ENCODE measurements around the gene PHKB.
"Not testable (repeated sequence)": the region's sequence is repeated elsewhere in the genome, so short reads cannot be mapped to it uniquely, and the experiment has no call there.

PHKB gene

DNA sequence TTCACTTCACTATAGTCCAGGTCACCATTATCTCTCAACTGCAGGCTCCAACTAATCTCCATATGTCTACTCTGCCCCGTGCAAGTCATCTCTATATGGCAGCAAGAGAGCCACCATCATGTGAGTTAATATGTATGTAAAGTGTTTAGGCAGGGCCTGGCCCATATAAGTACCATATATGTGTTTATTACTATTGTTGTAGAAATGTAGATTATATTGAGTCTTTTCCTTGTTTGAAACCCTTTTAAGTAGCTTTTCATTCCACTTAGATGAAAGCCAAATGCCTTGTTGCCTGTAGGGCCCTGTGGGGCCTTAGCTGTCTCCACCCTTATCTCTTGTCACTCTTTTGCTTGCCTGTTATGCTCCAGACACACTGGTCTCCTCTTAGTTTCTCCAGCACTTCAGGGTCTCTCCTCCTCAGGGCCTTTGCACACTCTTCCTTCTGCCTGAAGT is 164.0 kb downstream of the PHKB start:
- no peak for DNase-seq (ENCODE audit: low read depth in 2 of 2)

DNA sequence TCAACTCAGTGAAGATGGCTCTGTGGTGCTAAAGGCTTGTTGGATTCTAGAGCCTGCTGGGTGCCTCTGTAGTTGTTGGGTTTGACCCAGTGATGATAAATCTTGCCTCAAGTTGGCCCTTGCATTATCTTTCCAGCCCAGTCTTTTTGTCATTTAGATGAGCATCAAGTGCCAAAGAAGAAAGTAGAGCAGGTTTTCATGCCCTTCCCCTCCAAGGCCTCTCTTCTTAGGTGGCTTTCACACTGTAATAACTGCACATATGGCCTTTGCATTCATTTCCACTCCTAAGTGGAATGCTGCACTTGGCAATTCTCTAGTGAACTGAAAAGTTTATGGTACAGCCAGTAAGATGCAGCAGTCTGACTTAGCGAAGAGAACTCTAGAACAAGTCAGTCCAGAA is 165.1 kb downstream of the PHKB start:
- DNase-seq (ENCODE audit: low read depth in 2 of 2) = no peak

DNA sequence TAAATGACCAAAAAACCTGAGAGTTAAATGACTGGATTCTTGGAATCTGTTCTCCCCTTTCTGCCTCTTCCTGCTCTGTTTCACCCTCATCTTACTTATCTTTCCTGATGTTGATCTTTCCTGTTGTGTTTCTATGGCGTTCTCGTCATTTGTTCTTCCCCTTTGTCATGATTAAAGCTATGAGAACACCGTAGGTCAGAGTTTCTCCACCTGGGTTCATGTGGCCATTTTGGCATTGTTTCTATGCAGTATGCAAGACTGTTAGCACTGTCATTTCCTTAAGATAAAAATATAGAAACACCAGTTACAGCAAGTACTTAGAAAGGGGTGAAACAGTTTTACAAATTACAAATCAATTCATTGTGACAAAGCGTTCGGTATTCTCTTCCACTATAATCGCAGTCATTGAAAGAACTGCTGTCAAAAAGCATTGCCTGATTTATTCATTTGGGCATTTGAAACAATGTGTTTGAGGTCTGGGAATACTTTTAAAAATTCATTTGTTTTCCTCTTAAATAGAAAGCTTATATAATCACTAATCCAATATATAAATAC is 166.0 kb downstream of the PHKB start:
- DNase-seq (ENCODE audit: low read depth in 2 of 2) = no peak

DNA sequence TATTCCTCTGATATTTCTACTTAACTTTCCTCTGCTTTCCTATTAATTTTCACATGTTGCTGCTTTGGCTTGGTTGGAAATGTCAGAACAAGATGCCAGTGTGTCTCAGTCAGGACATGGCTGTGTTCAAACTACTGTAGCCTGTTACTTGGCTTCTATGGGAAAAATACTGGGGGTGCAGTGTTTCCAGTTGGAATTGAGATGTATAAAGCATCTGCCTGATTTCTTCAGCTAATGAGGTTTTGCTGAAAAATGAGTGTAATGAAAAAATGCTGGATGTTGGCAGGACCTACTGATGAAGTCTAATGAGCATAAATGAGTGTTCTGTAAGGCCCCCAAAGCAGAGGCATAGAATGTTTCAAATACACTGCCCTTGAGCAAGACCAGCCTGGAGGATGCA is 166.6 kb downstream of the PHKB start:
- no peak for DNase-seq (ENCODE audit: low read depth in 2 of 2)

DNA sequence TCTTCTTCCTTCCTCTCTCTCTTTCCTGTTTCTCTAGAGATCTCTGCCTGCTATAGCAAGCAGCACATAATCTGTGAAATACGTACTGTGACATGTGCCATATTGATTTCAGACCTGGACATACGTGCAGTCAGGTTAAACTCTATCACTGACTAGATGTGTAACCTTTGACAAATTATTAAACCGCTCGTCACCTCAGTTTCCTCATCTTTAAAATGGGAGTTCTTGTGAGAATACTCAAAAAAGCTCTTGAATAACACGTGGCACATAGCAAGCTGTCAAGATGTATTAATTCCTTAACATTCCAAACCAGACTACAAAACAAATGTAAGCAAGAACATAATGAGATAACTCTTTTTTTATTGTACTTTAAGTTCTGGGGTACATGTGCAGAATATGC is 170.0 kb downstream of the PHKB start:
- DNase-seq (ENCODE audit: low read depth in 2 of 2) = no peak

DNA sequence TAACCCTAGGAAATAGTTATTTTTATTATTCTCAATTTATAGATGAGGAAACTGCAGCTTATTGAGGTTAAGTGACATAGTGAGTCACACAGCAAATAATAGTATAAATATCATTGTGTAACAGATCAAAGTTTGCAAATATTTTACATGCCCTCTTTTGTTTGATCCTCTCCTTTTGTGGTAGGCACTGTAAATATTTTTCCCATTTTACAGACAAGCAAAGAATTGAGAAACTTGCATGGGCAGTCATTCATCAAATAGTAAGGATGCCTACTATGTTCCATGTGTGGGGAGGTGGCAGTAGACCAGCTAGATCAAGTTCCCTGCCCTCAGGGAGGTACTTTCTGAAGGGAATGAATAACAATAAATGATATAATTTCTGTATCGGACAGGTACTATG is 173.0 kb downstream of the PHKB start:
- no peak for DNase-seq (ENCODE audit: low read depth in 2 of 2)

DNA sequence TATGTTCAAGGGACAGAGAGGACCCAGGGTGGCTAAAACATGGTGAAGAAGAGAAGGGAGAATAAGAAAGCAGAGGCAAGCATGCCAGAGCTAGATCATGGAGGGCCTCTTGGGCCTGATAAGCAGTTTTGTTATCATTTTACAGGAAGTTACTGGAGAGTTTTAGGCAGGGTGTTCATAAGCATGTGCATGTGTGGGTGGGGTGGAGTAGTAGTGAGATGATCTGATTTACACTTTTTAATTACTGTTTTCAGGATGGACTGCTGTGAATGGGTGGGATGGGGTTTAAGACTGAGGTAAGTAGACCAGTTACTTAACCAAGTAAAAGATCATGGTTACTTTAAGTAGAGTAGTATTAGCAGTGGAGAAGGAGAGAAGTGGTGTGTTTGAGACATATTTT is 173.6 kb downstream of the PHKB start:
- no peak for DNase-seq (ENCODE audit: low read depth in 2 of 2)

DNA sequence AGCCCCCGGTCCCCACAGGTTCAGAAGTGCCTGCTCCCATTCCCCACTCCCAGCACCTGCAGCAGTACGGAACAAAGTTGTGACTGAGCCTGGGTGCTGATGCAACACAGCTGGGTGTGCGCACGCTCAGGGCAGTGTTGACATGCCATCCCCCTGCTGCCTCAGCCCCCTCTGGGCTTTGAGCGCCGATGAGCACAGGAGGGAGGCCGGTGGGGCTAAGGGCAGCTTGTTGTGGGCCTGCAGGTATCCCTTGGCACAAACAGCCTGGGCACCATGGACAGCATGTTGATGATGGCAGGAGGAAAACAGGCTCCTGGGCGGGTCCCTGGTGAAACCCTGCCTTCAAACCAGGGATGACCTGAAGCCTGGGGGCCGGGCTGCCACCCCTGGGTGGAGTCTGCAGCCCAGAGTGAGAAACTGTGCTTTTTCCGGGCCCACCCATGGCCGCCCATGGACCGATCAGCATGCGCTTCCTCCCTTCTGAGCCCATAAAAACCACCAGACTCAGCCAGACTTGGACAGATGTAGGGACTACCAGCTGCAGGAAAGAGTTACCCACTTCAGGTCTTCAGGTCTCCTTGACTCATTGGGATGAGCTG is 175.5 kb downstream of the PHKB start:
- DNase-seq (ENCODE audit: low read depth in 2 of 2) = no peak

DNA sequence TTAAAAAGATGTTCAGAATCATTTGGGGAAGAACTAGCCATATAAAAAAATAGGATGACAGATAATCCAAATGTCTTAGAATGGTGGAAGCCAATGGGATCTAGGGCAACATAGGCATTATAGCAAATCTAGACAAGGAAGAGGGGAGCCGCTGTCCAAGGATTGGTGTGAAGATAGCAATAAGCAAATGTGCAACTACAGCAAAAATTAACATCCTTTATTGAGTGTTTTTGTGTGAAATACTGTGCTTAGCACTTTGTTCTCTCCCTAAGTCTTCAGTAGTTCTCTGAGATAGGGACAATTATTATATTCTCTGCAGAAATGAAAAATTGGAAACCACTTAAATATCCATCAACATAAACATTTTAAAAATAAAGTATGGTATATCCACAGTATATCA is 177.0 kb downstream of the PHKB start:
- DNase-seq (ENCODE audit: low read depth in 2 of 2) = no peak

DNA sequence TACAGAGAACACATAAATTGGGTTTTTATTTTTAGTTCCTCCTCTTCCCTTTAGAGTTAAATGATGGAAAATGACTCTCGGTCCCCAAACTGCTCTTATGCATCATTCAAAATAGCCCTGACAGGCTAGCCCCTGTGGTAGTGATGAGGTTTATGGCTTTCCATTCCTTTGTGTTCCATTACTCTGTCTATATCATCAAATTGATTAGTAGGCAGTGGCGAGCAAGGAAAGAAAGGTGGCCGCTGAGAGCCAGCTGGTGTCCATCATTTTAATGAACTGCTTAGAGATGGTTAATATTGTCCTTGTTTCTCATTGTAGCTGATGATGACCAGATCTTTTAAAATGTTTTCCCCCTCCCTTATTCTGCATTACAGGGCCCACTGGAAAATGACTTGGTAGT is 179.5 kb downstream of the PHKB start:
- DNase-seq (ENCODE audit: low read depth in 2 of 2) = no peak

DNA sequence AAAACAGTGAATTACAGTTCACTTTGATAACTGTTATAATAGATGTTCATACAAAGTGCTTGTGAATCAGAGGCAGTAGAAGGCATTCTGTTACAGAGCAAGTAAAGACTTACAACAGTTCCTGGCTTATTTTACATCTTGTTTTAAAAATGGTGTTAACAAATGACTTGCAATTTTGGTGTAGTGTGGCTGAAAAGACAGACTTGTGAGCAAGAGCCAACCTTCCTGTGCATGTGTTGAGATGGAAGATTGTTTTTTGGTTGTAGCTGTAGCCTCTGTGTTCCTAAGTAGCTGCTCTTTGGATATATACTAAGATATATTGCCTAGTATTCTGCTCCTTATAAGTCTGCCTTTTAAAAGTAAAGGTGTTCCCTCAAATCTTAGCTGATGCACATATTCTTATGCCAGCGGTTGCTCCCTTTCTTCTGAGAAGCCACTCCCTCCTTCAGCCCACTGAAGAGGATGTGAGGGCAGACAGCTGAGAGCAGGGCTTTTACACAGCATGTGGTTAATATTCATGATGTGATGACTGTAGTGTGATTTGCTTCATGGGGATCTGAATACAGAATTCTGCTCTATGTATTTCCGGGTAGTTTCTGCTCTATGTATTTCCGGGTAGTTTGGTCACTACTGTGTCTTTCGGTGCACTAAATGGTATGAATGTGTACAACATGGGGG is 182.3 kb downstream of the PHKB start:
- DNase-seq (ENCODE audit: low read depth in 2 of 2) = no peak

DNA sequence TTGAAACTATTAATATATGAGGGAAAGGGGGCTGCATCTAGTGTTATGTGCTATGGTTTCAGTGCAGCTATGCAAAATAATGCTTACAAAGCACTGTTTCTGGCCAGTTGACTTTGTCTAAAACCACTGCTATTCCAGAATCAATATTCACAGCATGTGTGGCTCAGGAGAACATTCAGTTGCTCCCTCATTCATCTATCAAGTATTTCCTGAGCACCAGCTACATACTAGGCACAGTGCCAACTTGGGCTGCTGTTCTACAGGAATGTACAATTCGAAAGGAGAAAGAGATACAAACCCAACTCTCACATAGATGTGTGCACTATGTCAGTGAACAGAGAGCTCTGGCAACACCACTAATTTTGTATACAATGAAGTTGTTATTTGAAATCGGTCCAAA is 183.0 kb downstream of the PHKB start:
- no peak for DNase-seq (ENCODE audit: low read depth in 2 of 2)

DNA sequence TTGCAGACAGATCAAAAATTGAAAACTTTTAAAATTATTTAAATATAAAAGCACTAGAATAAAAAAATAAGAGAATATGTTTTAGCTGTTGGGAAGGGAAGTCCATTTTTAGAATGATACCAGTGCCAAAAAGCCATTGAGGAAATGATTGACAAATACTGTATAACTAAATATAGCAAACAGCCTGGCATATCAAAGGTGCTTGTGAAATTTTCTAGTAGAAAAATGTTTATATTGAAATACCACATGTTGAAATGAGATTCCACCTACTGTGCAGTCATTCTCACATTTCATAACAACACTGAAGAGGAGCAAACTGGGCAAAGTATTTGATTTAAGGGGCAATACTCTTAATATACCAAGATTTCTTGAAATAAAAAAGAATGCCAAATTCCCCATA is 183.5 kb downstream of the PHKB start:
- no peak for DNase-seq (ENCODE audit: low read depth in 2 of 2)

DNA sequence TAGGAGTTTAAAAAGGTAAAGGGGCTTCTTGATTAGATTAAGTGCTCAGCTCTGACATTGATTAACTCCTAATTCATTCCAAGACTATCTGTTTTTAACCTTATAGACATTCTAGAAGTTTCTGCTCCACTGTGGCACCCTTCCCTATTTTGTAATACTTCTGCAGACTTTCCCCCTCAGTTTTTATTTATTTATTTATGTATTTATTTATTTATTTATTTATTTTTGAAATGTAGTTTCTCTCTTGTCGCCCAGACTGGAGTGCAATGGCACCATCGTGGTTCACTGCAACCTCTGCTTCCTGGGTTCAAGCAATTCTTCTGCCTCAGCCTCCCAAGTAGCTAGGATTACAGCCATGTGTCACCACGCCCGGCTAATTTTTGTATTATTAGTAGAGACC is 185.8 kb downstream of the PHKB start:
- no peak for DNase-seq (ENCODE audit: low read depth in 2 of 2)

DNA sequence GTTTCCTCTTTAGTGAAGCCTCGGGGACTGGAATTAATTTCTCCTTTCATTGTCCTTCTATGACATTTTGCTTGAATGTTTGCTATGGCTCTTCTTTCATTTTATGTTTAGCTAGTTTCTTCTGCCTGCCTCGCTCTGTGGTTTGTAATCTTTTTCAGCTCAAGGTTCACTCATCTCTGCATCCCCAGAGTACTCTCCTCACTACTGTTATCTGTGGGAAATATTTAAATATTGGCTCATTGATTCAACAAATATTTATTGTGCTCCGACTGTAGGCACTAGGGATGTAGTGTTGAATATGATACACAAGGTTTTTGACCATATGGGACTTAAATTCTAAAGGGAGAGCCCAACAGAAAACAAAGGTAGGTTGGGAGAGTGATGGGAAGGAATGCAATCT is 195.9 kb downstream of the PHKB start:
- no peak for DNase-seq (ENCODE audit: low read depth in 2 of 2)

DNA sequence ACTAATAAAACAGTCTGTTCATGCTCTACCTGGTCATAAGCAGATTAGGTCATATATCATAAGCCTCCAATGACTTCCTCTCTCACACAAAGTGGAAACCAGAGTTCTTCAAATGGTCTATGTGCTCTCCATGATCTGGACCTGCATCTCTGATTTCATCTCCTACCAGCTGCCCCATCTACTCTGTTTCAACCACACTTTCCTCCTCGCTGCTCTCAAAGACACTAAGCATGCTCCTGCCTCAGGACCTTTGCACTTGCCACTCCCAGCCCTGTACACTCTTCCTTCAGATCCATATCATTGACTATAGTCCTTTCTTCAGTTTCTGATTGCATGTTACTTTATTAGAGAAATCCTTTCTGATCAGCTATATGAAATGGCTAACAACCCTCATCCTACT is 196.8 kb downstream of the PHKB start:
- no peak for DNase-seq (ENCODE audit: low read depth in 2 of 2)

DNA sequence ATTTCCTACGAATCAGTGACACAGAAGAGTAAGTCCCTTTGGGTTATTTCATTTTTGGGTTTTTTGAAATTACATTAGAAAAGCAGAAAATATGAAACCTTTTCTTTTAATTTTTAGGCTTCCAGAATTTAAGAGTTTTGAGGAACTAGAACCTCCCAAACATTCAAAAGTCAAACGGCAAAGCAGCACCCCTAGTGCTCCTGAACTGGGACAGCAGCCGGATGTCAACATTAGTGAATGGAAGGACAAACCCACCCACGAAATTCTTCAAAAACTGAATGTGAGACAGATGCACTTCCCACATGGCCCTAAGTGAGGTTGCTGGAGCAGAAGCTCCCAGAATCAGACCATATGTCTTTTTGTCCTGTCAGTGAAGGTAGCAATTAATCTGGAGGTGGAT is 199.4 kb downstream of the PHKB start:
- no peak for DNase-seq (ENCODE audit: low read depth in 2 of 2)

DNA sequence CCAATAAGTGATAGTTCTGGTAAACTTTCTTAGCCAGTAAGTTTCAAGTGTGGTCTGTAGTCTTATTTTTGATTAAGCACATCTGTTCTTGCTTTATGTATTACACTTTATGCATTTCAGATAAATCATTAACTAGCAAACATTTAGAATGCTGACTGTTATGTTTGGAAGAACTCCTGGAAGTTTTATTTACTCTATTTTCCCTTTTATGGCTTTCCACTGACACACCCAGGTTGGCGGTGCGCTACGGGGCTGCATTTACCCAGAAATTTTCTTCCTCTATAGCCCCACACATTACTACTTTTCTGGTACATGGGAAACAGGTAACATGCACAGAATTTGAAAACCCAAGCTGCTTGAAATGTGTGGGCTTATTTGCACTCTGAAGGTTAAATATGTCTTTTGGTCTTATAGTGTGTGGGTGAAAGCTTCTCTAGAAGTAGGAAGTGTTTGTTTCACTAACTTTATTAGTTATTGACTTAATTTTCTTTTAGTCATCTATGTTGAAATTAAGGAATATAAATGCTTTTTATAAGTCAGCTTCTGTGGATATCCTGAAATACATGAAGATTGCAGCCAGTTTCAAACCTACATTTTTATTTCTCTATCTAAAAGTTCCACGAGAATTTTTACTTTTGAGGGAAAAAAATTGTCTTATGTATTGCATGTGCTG is 203.7 kb downstream of the PHKB start:
- no peak for DNase-seq (ENCODE audit: low read depth in 2 of 2)

DNA sequence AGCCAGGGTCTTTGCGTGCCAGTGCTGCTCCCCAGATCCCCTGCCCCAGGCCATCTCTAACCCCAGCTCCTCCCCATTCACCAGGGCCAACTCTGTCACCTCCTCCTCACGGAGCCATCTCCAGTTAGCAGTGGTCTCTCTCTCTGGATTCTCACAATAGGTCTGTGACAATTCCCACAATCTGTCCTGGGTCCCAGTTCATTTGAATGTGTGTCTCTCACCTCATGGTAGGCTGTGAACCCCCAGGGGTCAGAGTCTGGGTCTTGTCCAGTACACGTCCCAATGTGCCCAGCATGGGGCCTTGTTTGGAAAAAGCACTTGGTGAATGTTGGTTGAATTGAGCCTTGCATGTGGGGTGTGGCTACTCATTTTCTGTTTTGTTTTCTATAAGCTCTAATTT is 205.3 kb downstream of the PHKB start:
- no peak for DNase-seq (ENCODE audit: low read depth in 2 of 2)

DNA sequence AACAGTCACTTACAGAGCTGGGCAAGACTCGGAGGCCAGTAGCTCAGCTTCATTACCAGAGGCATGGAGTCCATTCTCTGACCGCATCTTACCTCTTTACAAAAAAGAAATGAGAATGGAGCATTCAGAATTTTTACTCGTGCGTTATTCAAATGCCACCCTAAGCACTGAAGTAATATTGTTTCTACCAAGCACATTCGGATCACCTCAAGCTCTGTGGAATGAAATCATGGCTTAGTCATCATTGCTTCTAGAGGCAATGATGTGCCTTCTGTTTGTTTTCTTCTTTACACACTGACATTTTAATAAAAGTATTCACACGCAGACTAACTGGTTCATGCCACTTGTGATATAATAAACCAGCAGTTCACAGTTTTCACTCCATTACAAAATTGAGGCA is 206.8 kb downstream of the PHKB start:
- DNase-seq (ENCODE audit: low read depth in 2 of 2) = no peak

DNA sequence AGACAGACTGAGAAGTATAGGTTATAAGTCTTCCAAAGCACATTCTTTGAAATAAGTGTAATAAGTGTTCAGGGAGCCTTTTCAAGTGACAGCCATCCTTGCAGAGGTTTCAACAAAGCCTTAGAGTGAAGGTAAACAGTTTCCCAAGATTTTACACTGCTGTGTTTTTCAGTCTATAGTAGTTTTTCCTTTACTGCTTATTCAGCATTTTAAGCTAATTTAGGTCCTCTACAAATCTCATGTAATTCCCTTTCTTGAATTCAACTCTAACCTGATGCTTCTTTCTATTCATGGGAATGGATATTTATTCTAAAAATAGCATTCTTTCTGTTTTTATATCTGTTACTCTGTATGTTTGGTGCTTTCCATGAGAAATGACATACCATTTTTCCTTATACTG is 211.3 kb downstream of the PHKB start:
- DNase-seq (ENCODE audit: low read depth in 2 of 2) = no peak

DNA sequence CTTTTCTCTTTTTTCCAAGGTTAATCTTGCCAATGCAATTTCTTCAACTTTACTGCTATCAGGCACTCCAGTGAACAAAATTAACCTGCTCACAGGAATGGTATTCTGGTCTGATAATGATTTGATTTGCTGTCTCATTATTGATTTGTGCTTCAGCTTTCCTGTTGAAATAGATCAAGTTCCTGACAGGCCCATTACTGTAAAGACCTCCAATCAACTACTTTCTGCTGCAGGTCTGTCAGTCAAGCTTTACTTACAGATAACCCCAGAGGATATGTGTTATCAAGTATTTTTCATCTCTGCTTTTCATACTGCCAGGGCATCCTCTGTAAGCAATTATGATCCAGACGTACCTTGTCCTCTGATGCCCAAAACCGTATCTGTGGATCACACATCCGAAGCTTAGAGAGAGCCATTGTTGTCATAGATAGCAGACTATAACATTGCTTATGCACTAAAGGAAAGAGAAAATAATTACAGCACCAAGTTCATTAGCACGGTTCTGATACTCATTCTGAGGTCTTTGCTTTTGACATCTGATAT is 215.6 kb downstream of the PHKB start:
- no peak for DNase-seq (ENCODE audit: low read depth in 2 of 2)

DNA sequence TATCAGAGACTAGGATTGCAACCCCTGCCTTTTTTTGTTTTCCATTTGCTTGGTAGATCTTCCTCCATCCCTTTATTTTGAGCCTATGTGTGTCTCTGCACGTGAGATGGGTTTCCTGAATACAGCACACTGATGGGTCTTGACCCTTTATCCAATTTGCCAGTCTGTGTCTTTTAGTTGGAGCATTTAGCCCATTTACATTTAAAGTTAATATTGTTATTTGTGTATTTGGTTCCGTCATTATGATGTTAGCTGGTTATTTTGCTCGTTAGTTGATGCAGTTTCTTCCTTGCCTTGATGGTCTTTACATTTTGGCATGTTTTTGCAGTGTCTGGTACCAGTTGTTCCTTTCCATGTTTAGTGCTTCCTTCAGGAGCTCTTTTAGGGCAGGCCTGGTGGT is 220.4 kb downstream of the PHKB start:
- DNase-seq (ENCODE audit: low read depth in 2 of 2) = not testable (repeated sequence)

All from stimulated activated CD8-positive, alpha-beta memory T cell treated with anti-CD3 and anti-CD28 coated beads, Interleukin-7, amount 100 ng/mL, for 1 hour (primary cell).